ENCODE data around the gene NUAK1.

- TF ChIP-seq CTCF (IDR thresholded peaks at IDR 0.05), result no peak
- no peak for TF ChIP-seq POLR2A (IDR thresholded peaks at IDR 0.05)
Measured at GRCh38 chr12:106078358-106079010, 60.3 kb downstream of the NUAK1 start.
